Ovary (tissue), 9 donors: ENCODE results near the gene DGKE. TPM values are rescaled to one million over a fixed set of nuclear protein-coding genes. Genes with fewer than 3 reads are reported as not detected.
A peak's percentile ranks its signal among the peaks of the same experiment; 100 is the strongest.

Source experiments
- DNase-seq, 5 donors: peaks; one replicate each; pipeline ENCODE4 v3.0.0-alpha.2; 2019 to 2020
- H3K27ac ChIP-seq, 2 donors: fragments of 200-600 bp; one replicate each; pipeline versions ENCODE4 v1.5.1 to v1.8.0; 2019 to 2022
- H3K27me3 ChIP-seq: fragments of 200-600 bp; one replicate; pipeline ENCODE4 v1.8.0; 2022
- H3K36me3 ChIP-seq: fragments of 200-600 bp; sonication (generic); one replicate; pipeline ENCODE4 v1.5.1; 2019
- H3K4me1 ChIP-seq: one replicate; pipeline ENCODE4 v1.8.1; 2013; ENCODE audit warnings: mild to moderate bottlenecking, moderate library complexity; ENCODE audit not compliant: insufficient read depth
- H3K4me3 ChIP-seq: fragments of 200-600 bp; sonication (generic); one replicate; pipeline ENCODE4 v1.5.1; 2017
- H3K9me3 ChIP-seq, 2 donors: fragments of 200-600 bp in 1 of 2; sonication (generic) in 1 of 2; one replicate each; pipeline versions ENCODE4 v1.5.1 to v1.8.1; 2013 to 2019; ENCODE audit warnings: mild to moderate bottlenecking in 1 of 2, moderate library complexity in 1 of 2
- CTCF ChIP-seq, 3 donors: fragments of 450-650 bp in 2 of 3; fragments of 200-600 bp in 1 of 3; IDR thresholded peaks; one replicate each; pipeline versions ENCODE4 v1.5.1 to v1.8.0; 2016 to 2022; ENCODE audit warnings: antibody characterized with exemption in 3 of 3, mild to moderate bottlenecking in 1 of 3
- EP300 ChIP-seq: sonication (generic); formaldehyde crosslinking; IDR thresholded peaks from one replicate; pipeline ENCODE4 v1.6.1; 2017; ENCODE audit warnings: antibody characterized with exemption
- POLR2A ChIP-seq: fragments of 450-650 bp; IDR thresholded peaks from one replicate; pipeline ENCODE4 v1.6.1; 2017; ENCODE audit warnings: antibody characterized with exemption, mild to moderate bottlenecking, moderate library complexity
- WGBS, 3 donors: extraction: QIAGEN DNeasy Blood & Tissue Kit in 1 of 3; methylation state at CpG; one replicate each; pipeline versions ENCODE4 v1.1.5 to v1.1.7; 2013 to 2017; 5-methylcytosine and 5-hydroxymethylcytosine counted together
- intact Hi-C, 4 donors: fragments of 100-400 bp; cut with DNase I; formaldehyde crosslinking; loops; one replicate each; pipeline versions ENCODE4 v1.11.0 to v1.15.1; 2022 to 2023
- polyA plus RNA-seq, 2 donors: library from polyadenylated mRNA; stranded (reverse); fragments of 200-250 nt in 1 of 2; fragments of 350-450 nt in 1 of 2; fragmentation: Illumina TruSeq in 1 of 2; extraction: RNeasy Lipid Tissue Mini Kit (QIAGEN cat#74804) in 1 of 2; gene quantifications; one replicate each; pipeline ENCODE4 v1.2.3, GENCODE V29; 2013 to 2014
- total RNA-seq, 7 donors: library from RNA; depleted of rRNA in 2 of 7; stranded (reverse); fragments of >200 nt in 2 of 7; fragmentation: NEBNext Ultra II Directional in 3 of 7; extraction: Animal tissue kit (Norgen Biotek cat#: 25700) in 3 of 7; gene quantifications; one replicate each; pipeline versions ENCODE4 v1.1.0 to v1.2.4, GENCODE V29; 2016 to 2023
- donor health status: DM: no; HTN: no; CAD: no; lungs with moderate emphysema.
- donor health status: DM: no; HTN: no; CAD: no.
- donor health status: Bipolar disorder and iron deficiency.
- donor health status: DM: yes; HTN: yes; CAD: no.
- donor health status: DM: no; HTN: no; CAD: no.
- donor health status: DM: yes; HTN: yes; CAD: no.

DGKE gene
- total and polyA plus RNA-seq, 9 donors, result 3.0 to 16.4 (median 11.8) TPM

DNA sequence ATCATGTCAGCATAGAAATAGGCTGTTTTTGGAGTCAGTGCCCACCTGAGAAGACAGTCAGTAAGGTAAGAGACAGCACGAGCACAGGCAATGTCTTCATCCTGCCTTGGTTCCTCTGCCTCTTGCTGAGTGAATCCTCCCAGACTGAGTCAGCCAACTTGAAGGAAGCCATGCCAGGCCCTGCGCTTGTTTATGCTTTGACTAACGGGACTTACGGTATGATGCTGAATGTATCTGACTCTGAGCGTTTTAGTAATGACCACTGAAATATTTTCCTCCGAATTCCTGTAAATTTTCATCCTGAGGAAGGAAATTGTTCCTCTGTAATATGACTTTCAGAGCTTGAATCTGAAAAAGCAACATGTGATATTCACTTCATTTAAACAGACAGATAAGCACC, 18.2 kb upstream of the DGKE start:
- Histone ChIP-seq H3K4me3 (no peak overlapping the region), H3K27me3 (no peaks in the 10 kb centered on the region), H3K9me3 (no peaks in the 10 kb centered on the region), H3K36me3 (no peaks in the 10 kb centered on the region), H3K27ac (no peak overlapping the region), H3K4me1 (no peaks in the 10 kb centered on the region)
- no peak for DNase-seq
- WGBS, 3 donors, result 25 to 62% (median 29%) methylated on average over 6 of the region's 6 CpGs
- TF ChIP-seq CTCF (IDR thresholded peaks at IDR 0.05) (no peak), POLR2A (no peak), EP300 (no peak)
- intact Hi-C loops, result loop anchor here in 3 of 4 donors (5.0 to 10.0 kb wide), 2 partner anchors 119 to 127 kb away; no protein-coding TSS in a partner anchor

- DNase-seq, result no peak
- intact Hi-C loops, result loop anchor here in 3 of 4 donors (5.0 to 10.0 kb wide), 2 partner anchors 118 to 125 kb away; no protein-coding TSS in a partner anchor
Measured at GRCh38 chr17:56817066-56817465, 16.9 kb upstream of the DGKE start.

GRCh38 chr17:56819030-56819429, 14.9 kb upstream of the DGKE start:
- Histone ChIP-seq H3K27ac (no peak overlapping the region), H3K4me1 (no peaks in the 10 kb centered on the region), H3K36me3 (no peaks in the 10 kb centered on the region), H3K9me3 (no peaks in the 10 kb centered on the region), H3K4me3 (no peak overlapping the region), H3K27me3 (no peaks in the 10 kb centered on the region)
- 76 to 83% (median 76%) methylated on average over 2 of the region's 2 CpGs for WGBS, 3 donors
- TF ChIP-seq POLR2A (no peak), CTCF (IDR thresholded peaks at IDR 0.05) (no peak), EP300 (no peak)
- DNase-seq, result no peak
- intact Hi-C loops, result loop anchor here in 3 of 4 donors (5.0 to 10.0 kb wide), 2 partner anchors 116 to 123 kb away; no protein-coding TSS in a partner anchor

More at GRCh38 chr17:56817066-56817465, 16.9 kb upstream of the DGKE start:
- Histone ChIP-seq H3K27me3 (no peaks in the 10 kb centered on the region), H3K36me3 (no peaks in the 10 kb centered on the region), H3K4me1 (no peaks in the 10 kb centered on the region), H3K27ac (no peak overlapping the region), H3K4me3 (no peak overlapping the region), H3K9me3 (no peaks in the 10 kb centered on the region)
- no peak for TF ChIP-seq EP300
- TF ChIP-seq CTCF (IDR thresholded peaks at IDR 0.05), result no peak
- TF ChIP-seq POLR2A, result no peak

- intact Hi-C loops, result loop anchor here (5.0 to 10.0 kb wide), 3 partner anchors 115 to 123 kb away; no protein-coding TSS in a partner anchor
- TF ChIP-seq CTCF (IDR thresholded peaks at IDR 0.05) (peak; percentile 57 to 67 (median 63)), POLR2A (no peak)
- WGBS, 3 donors, result 15 to 22% (median 20%) methylated on average over 14 of the region's 14 CpGs
- Histone ChIP-seq H3K4me3 (no peak overlapping the region), H3K36me3 (no peaks in the 10 kb centered on the region), H3K27ac (no peak overlapping the region), H3K4me1 (no peaks in the 10 kb centered on the region), H3K27me3 (no peaks in the 10 kb centered on the region), H3K9me3 (no peaks in the 10 kb centered on the region)
- peak; percentile 41 to 67 (median 50) for DNase-seq
Measured at GRCh38 chr17:56819431-56820145, 14.4 kb upstream of the DGKE start.
